Lower lobe of right lung (tissue), 2 donors: ENCODE data around the gene TFG. TPM values are rescaled to one million over a fixed set of nuclear protein-coding genes. Genes with fewer than 3 reads are reported as not detected.

Source experiments
- ATAC-seq, 2 donors: fragments of 200-7000 bp; cut with Tn5 transposase; one replicate each; pipeline ENCODE4 v1.9.1; 2020 to 2022; ENCODE audit warnings: mild to moderate bottlenecking in 2 of 2, moderate library complexity in 2 of 2
- DNase-seq: peaks from one replicate; pipeline ENCODE4 v3.0.0-alpha.2; 2020
- H3K27ac ChIP-seq: fragments of 200-600 bp; one replicate; pipeline ENCODE4 v1.8.0; 2022
- H3K27me3 ChIP-seq: fragments of 200-600 bp; one replicate; pipeline ENCODE4 v1.8.0; 2022; ENCODE audit warnings: low read depth
- H3K36me3 ChIP-seq: fragments of 200-600 bp; one replicate; pipeline ENCODE4 v1.8.0; 2022; ENCODE audit warnings: mild to moderate bottlenecking
- H3K4me1 ChIP-seq: fragments of 200-600 bp; one replicate; pipeline ENCODE4 v1.8.0; 2022
- H3K4me3 ChIP-seq: fragments of 200-600 bp; one replicate; pipeline ENCODE4 v1.8.0; 2022; ENCODE audit warnings: mild to moderate bottlenecking
- H3K9me3 ChIP-seq: fragments of 200-600 bp; one replicate; pipeline ENCODE4 v1.8.0; 2022
- CTCF ChIP-seq: fragments of 200-600 bp; IDR thresholded peaks from one replicate; pipeline ENCODE4 v1.8.0; 2022; ENCODE audit warnings: antibody characterized with exemption, mild to moderate bottlenecking
- intact Hi-C: fragments of 100-400 bp; cut with DNase I; formaldehyde crosslinking; loops from one replicate; pipeline ENCODE4 v1.11.0; 2022
- total RNA-seq: library from RNA; stranded (reverse); fragmentation: NEBNext Ultra II Directional; extraction: Animal tissue kit (Norgen Biotek cat#: 25700); gene quantifications from one replicate; pipeline ENCODE4 v1.2.1, GENCODE V29; 2021
- donor health status: DM: no; HTN: yes; CAD: no; lungs with severe emphysema.

Gene TFG
- total RNA-seq, 1 donor from 2014 or later, result 57.5 TPM

- no peaks in the 10 kb centered on the region for H3K9me3 ChIP-seq
- ATAC-seq (no peak), DNase-seq (no peak)
- H3K27ac ChIP-seq, result no peak overlapping the region
- H3K27me3 ChIP-seq, result no peaks in the 10 kb centered on the region
- H3K4me3 ChIP-seq, result no peak overlapping the region
- no peaks in the 10 kb centered on the region for H3K4me1 ChIP-seq
- TF ChIP-seq CTCF, result no peak
- H3K36me3 ChIP-seq, result peaks cover 96% of the 10 kb centered on the region
- intact Hi-C loops, result no loop called here
Observed at GRCh38 chr3:100732435-100732834, 23.1 kb downstream of the TFG start.

- peak; percentile 21 to 68 for ATAC-seq
- no peak for DNase-seq
Observed at GRCh38 chr3:100737334-100737733, 28.0 kb downstream of the TFG start.

GRCh38 chr3:100740207-100740606 lies 30.9 kb downstream of the TFG start:
- intact Hi-C loops, result no loop called here
- Histone ChIP-seq H3K36me3 (peaks cover 95% of the 10 kb centered on the region), H3K9me3 (no peaks in the 10 kb centered on the region), H3K4me3 (no peak overlapping the region), H3K27me3 (no peaks in the 10 kb centered on the region), H3K27ac (no peak overlapping the region), H3K4me1 (no peaks in the 10 kb centered on the region)
- no peak for ATAC-seq
- no peak for TF ChIP-seq CTCF
- no peak for DNase-seq

More at GRCh38 chr3:100737334-100737733, 28.0 kb downstream of the TFG start:
- peak; percentile 24 for TF ChIP-seq CTCF
- intact Hi-C loops, result no loop called here
- Histone ChIP-seq H3K9me3 (no peaks in the 10 kb centered on the region), H3K36me3 (peaks cover 97% of the 10 kb centered on the region), H3K4me1 (no peaks in the 10 kb centered on the region), H3K27ac (no peak overlapping the region), H3K27me3 (no peaks in the 10 kb centered on the region), H3K4me3 (no peak overlapping the region)

- H3K27me3 ChIP-seq, result no peaks in the 10 kb centered on the region
- DNase-seq, result no peak
Observed at GRCh38 chr3:100743535-100743934, 34.2 kb downstream of the TFG start.

GRCh38 chr3:100744671-100745070 lies 35.4 kb downstream of the TFG start:
- intact Hi-C loops, result no loop called here
- DNase-seq (no peak), ATAC-seq (no peak)
- no peak overlapping the region for H3K4me3 ChIP-seq
- no peak for TF ChIP-seq CTCF
- no peaks in the 10 kb centered on the region for H3K4me1 ChIP-seq
- H3K27me3 ChIP-seq, result no peaks in the 10 kb centered on the region
- no peaks in the 10 kb centered on the region for H3K9me3 ChIP-seq
- H3K27ac ChIP-seq, result no peak overlapping the region
- H3K36me3 ChIP-seq, result peaks cover 97% of the 10 kb centered on the region

More at GRCh38 chr3:100743535-100743934, 34.2 kb downstream of the TFG start:
- no peak for ATAC-seq
- TF ChIP-seq CTCF, result no peak
- H3K36me3 ChIP-seq, result peaks cover 97% of the 10 kb centered on the region
- no peak overlapping the region for H3K4me3 ChIP-seq
- H3K4me1 ChIP-seq, result no peaks in the 10 kb centered on the region
- intact Hi-C loops, result no loop called here
- no peaks in the 10 kb centered on the region for H3K9me3 ChIP-seq
- no peak overlapping the region for H3K27ac ChIP-seq

- H3K36me3 ChIP-seq, result peaks cover 97% of the 10 kb centered on the region
- intact Hi-C loops, result no loop called here
- ATAC-seq (no peak), DNase-seq (no peak)
- H3K27me3 ChIP-seq, result no peaks in the 10 kb centered on the region
- TF ChIP-seq CTCF, result no peak
- no peaks in the 10 kb centered on the region for H3K4me1 ChIP-seq
- no peak overlapping the region for H3K4me3 ChIP-seq
- H3K27ac ChIP-seq, result no peak overlapping the region
- no peaks in the 10 kb centered on the region for H3K9me3 ChIP-seq
Observed at GRCh38 chr3:100745617-100746016, 36.3 kb downstream of the TFG start.
